HEK293 (cell line): ENCODE data around the gene MYO7B.

Experiments
- YY1 ChIP-seq: fragments of 450-650 bp; formaldehyde crosslinking; IDR thresholded peaks from 2 replicates; pipeline ENCODE4 v1.5.1; 2018; ENCODE audit warnings: missing biosample characterization, missing genetic modification characterization
- ZBTB8A ChIP-seq: fragments of 450-650 bp; formaldehyde crosslinking; IDR thresholded peaks from 2 replicates; pipeline ENCODE4 v1.5.1; 2016; ENCODE audit warnings: missing biosample characterization, missing genetic modification characterization
- ZFP3 ChIP-seq: fragments of 450-650 bp; formaldehyde crosslinking; IDR thresholded peaks from 2 replicates; pipeline ENCODE4 v1.5.1; 2016; ENCODE audit warnings: low read depth, missing biosample characterization, missing genetic modification characterization
- ZNF114 ChIP-seq: fragments of 450-650 bp; formaldehyde crosslinking; IDR thresholded peaks from 2 replicates; pipeline ENCODE4 v1.5.0; 2017; ENCODE audit warnings: missing biosample characterization, missing genetic modification characterization
- TF ChIP-seq, protein P1 (sequence below): fragments of 450-650 bp; formaldehyde crosslinking; IDR thresholded peaks from 2 replicates; pipeline ENCODE4 v1.5.1; 2016; ENCODE audit warnings: missing biosample characterization, missing genetic modification characterization
- TF ChIP-seq, protein P2 (sequence below): fragments of 450-650 bp; formaldehyde crosslinking; IDR thresholded peaks from 2 replicates; pipeline ENCODE4 v1.5.1; 2016; ENCODE audit warnings: missing biosample characterization, missing genetic modification characterization
- TF ChIP-seq, protein P3 (sequence below): fragments of 450-650 bp; formaldehyde crosslinking; IDR thresholded peaks from 2 replicates; pipeline ENCODE4 v1.5.1; 2016; ENCODE audit warnings: missing biosample characterization, missing genetic modification characterization, borderline replicate concordance
- TF ChIP-seq, protein P4 (sequence below): fragments of 450-650 bp; formaldehyde crosslinking; IDR thresholded peaks from 2 replicates; pipeline ENCODE4 v1.5.1; 2016; ENCODE audit warnings: missing biosample characterization, missing genetic modification characterization
- TF ChIP-seq, protein P5 (sequence below): fragments of 450-650 bp; formaldehyde crosslinking; IDR thresholded peaks from 2 replicates; pipeline ENCODE4 v1.5.1; 2016; ENCODE audit warnings: missing biosample characterization, missing genetic modification characterization

DNA sequence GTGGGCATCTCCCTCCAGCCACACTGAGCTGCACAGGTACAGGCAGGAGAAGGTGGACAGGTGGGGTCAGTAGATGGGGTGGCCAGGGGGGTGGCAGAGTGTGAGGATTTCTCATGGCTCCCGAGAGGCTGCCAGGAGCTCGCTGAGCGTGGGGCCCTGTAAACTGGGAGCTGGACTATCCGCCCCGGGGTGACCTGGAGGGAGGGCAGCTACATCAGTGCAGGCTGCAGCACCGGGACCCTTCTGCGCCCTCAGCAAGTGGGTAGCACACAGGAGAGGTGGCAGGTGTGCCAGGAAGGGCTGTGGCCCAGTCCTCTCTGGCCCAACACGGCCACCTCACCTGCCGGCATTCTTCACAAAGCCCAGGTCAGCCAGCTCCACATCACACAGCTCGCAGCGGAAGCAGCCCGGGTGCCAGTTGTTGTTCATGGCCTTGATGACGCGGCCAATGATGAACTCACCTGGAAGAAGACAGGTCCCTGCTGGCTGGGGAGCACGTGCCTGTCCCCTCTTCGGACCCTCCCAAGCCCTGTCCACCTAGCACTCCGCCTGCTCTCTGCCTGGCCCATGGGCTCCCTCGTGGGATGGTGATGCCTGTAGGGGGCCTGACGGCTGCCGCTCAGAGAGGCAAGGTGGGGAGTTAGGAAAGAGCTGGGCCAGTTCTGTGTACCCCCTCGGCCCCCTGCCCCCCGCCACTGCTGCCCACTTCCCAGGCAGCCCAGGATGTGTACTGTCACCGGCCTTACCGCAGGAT is 118.8 kb downstream of the MYO7B start:
- no peak for TF ChIP-seq ZBTB8A (tag by site-specific recombination)
- no peak for TF ChIP-seq YY1 (tag by site-specific recombination)
- TF ChIP-seq ZFP3 (tag by site-specific recombination), result no peak
- TF ChIP-seq, protein P1, sequence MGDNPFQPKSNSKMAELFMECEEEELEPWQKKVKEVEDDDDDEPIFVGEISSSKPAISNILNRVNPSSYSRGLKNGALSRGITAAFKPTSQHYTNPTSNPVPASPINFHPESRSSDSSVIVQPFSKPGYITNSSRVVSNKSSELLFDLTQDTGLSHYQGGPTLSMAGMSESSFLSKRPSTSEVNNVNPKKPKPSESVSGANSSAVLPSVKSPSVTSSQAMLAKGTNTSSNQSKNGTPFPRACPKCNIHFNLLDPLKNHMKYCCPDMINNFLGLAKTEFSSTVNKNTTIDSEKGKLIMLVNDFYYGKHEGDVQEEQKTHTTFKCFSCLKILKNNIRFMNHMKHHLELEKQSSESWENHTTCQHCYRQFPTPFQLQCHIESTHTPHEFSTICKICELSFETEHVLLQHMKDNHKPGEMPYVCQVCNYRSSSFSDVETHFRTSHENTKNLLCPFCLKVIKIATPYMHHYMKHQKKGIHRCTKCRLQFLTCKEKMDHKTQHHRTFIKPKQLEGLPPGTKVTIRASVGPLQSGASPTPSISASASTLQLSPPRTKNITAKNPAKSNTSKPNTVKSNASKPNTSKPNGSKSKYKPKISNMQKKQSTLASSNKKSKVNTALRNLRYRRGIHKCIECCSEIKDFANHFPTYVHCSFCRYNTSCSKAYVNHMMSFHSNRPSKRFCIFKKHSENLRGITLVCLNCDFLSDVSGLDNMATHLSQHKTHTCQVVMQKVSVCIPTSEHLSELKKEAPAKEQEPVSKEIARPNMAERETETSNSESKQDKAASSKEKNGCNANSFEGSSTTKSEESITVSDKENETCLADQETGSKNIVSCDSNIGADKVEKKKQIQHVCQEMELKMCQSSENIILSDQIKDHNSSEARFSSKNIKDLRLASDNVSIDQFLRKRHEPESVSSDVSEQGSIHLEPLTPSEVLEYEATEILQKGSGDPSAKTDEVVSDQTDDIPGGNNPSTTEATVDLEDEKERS, result no peak
- TF ChIP-seq, protein P2, sequence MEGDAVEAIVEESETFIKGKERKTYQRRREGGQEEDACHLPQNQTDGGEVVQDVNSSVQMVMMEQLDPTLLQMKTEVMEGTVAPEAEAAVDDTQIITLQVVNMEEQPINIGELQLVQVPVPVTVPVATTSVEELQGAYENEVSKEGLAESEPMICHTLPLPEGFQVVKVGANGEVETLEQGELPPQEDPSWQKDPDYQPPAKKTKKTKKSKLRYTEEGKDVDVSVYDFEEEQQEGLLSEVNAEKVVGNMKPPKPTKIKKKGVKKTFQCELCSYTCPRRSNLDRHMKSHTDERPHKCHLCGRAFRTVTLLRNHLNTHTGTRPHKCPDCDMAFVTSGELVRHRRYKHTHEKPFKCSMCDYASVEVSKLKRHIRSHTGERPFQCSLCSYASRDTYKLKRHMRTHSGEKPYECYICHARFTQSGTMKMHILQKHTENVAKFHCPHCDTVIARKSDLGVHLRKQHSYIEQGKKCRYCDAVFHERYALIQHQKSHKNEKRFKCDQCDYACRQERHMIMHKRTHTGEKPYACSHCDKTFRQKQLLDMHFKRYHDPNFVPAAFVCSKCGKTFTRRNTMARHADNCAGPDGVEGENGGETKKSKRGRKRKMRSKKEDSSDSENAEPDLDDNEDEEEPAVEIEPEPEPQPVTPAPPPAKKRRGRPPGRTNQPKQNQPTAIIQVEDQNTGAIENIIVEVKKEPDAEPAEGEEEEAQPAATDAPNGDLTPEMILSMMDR (tag by site-specific recombination), result no peak
- no peak for TF ChIP-seq ZNF114
- TF ChIP-seq, protein P3, sequence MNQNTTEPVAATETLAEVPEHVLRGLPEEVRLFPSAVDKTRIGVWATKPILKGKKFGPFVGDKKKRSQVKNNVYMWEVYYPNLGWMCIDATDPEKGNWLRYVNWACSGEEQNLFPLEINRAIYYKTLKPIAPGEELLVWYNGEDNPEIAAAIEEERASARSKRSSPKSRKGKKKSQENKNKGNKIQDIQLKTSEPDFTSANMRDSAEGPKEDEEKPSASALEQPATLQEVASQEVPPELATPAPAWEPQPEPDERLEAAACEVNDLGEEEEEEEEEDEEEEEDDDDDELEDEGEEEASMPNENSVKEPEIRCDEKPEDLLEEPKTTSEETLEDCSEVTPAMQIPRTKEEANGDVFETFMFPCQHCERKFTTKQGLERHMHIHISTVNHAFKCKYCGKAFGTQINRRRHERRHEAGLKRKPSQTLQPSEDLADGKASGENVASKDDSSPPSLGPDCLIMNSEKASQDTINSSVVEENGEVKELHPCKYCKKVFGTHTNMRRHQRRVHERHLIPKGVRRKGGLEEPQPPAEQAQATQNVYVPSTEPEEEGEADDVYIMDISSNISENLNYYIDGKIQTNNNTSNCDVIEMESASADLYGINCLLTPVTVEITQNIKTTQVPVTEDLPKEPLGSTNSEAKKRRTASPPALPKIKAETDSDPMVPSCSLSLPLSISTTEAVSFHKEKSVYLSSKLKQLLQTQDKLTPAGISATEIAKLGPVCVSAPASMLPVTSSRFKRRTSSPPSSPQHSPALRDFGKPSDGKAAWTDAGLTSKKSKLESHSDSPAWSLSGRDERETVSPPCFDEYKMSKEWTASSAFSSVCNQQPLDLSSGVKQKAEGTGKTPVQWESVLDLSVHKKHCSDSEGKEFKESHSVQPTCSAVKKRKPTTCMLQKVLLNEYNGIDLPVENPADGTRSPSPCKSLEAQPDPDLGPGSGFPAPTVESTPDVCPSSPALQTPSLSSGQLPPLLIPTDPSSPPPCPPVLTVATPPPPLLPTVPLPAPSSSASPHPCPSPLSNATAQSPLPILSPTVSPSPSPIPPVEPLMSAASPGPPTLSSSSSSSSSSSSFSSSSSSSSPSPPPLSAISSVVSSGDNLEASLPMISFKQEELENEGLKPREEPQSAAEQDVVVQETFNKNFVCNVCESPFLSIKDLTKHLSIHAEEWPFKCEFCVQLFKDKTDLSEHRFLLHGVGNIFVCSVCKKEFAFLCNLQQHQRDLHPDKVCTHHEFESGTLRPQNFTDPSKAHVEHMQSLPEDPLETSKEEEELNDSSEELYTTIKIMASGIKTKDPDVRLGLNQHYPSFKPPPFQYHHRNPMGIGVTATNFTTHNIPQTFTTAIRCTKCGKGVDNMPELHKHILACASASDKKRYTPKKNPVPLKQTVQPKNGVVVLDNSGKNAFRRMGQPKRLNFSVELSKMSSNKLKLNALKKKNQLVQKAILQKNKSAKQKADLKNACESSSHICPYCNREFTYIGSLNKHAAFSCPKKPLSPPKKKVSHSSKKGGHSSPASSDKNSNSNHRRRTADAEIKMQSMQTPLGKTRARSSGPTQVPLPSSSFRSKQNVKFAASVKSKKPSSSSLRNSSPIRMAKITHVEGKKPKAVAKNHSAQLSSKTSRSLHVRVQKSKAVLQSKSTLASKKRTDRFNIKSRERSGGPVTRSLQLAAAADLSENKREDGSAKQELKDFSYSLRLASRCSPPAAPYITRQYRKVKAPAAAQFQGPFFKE (tag by site-specific recombination), result no peak
- TF ChIP-seq, protein P4, sequence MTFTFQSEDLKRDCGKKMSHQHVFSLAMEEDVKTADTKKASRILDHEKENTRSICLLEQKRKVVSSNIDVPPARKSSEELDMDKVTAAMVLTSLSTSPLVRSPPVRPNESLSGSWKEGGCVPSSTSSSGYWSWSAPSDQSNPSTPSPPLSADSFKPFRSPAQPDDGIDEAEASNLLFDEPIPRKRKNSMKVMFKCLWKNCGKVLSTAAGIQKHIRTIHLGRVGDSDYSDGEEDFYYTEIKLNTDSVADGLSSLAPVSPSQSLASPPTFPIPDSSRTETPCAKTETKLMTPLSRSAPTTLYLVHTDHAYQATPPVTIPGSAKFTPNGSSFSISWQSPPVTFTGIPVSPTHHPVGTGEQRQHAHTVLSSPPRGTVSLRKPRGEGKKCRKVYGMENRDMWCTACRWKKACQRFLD (tag by site-specific recombination), result no peak
- TF ChIP-seq, protein P5, sequence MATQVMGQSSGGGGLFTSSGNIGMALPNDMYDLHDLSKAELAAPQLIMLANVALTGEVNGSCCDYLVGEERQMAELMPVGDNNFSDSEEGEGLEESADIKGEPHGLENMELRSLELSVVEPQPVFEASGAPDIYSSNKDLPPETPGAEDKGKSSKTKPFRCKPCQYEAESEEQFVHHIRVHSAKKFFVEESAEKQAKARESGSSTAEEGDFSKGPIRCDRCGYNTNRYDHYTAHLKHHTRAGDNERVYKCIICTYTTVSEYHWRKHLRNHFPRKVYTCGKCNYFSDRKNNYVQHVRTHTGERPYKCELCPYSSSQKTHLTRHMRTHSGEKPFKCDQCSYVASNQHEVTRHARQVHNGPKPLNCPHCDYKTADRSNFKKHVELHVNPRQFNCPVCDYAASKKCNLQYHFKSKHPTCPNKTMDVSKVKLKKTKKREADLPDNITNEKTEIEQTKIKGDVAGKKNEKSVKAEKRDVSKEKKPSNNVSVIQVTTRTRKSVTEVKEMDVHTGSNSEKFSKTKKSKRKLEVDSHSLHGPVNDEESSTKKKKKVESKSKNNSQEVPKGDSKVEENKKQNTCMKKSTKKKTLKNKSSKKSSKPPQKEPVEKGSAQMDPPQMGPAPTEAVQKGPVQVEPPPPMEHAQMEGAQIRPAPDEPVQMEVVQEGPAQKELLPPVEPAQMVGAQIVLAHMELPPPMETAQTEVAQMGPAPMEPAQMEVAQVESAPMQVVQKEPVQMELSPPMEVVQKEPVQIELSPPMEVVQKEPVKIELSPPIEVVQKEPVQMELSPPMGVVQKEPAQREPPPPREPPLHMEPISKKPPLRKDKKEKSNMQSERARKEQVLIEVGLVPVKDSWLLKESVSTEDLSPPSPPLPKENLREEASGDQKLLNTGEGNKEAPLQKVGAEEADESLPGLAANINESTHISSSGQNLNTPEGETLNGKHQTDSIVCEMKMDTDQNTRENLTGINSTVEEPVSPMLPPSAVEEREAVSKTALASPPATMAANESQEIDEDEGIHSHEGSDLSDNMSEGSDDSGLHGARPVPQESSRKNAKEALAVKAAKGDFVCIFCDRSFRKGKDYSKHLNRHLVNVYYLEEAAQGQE (tag by site-specific recombination), result no peak
